GM19099 (cell line): ENCODE data around the gene RBM26.
A peak's percentile ranks its signal among the peaks of the same experiment; 100 is the strongest.

ENCODE experiments used
- POLR2A ChIP-seq: IDR thresholded peaks from 3 replicates; pipeline ENCODE4 v1.6.1; 2011; ENCODE audit warnings: low read depth; ENCODE audit not compliant: insufficient read length; ENCODE audit errors: extremely low read depth

The RBM26 gene, protein sequence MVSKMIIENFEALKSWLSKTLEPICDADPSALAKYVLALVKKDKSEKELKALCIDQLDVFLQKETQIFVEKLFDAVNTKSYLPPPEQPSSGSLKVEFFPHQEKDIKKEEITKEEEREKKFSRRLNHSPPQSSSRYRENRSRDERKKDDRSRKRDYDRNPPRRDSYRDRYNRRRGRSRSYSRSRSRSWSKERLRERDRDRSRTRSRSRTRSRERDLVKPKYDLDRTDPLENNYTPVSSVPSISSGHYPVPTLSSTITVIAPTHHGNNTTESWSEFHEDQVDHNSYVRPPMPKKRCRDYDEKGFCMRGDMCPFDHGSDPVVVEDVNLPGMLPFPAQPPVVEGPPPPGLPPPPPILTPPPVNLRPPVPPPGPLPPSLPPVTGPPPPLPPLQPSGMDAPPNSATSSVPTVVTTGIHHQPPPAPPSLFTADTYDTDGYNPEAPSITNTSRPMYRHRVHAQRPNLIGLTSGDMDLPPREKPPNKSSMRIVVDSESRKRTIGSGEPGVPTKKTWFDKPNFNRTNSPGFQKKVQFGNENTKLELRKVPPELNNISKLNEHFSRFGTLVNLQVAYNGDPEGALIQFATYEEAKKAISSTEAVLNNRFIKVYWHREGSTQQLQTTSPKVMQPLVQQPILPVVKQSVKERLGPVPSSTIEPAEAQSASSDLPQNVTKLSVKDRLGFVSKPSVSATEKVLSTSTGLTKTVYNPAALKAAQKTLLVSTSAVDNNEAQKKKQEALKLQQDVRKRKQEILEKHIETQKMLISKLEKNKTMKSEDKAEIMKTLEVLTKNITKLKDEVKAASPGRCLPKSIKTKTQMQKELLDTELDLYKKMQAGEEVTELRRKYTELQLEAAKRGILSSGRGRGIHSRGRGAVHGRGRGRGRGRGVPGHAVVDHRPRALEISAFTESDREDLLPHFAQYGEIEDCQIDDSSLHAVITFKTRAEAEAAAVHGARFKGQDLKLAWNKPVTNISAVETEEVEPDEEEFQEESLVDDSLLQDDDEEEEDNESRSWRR

GRCh38 chr13:79405831-79406596 is at the start of gene RBM26:
TSS of gene RBM26 (minus strand) at chr13:79406255. CDS start at chr13:79405774, 481 bp downstream.
- TF ChIP-seq POLR2A = peak; percentile 94

GRCh38 chr13:79455331-79455730 is 49.3 kb upstream of the RBM26 start:
- TF ChIP-seq POLR2A = no peak

DNA sequence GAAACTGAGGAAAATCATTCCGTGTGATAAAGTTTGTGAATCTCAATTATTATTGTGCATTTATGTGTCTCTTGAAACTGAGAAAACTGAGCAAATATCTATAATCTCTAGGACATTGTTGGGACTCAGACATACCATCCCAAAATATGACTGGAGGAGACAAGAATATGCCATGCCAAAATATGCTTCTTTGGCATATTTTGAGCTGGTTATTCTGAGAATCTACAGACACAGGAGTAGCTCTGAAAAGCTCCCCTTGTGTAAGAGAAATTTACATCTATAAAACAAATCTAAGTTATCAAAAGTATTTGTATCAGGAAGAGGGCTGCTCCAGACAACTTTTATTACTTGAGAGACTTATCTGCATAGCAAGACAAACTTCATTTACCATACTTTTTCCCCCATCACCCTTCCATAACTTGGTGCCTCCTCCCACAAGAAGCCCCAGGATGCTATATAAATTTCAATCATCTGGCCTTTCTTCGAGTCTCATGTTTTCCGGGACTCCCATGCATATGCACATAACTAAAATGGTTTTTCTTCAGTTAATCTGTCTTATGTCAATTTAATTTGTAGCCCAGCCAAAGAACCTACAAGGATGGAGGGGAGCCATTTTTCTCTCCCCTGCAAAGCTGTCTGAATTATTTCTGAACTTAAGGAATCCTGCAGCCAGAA is 46.3 kb upstream of the RBM26 start:
- TF ChIP-seq POLR2A = no peak

GRCh38 chr13:79451500-79451962 is 45.5 kb upstream of the RBM26 start:
- TF ChIP-seq POLR2A = no peak

DNA sequence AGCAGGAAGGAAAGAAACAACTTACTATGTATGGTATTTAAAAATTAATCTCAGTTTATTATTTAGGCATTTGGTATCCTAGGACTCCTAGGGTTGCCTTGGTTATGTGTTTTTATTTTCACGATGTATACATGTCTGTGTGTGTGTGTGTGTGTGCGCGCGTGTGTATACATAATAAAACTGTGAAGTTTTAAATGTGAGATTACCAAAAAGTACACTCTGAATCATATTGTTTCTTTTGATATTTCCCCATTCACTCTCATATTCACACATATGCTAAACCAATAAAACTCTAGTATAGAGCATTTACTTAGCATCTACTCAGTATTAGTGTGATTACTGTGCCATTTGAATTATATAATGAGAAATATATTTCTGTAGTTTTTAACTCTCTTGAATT is 44.1 kb upstream of the RBM26 start:
- TF ChIP-seq POLR2A = no peak

DNA sequence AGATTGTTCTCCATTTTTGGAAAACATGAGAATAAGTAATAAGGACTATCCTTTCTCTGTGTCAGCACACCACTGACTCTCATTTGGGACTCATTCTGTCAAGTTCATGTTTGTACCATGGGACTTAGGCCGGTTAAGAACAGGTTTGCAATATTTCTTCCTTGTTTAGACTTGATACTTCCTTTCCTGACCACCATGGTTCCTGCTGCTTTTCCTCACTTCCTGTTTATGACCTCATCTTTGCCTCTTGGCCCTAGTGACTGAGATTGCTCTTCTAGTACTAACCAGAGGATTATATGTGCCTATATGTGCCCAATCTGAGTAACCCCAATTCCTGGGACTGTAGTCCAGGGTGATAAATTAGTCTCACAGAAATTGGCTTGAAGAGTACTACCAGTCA is 42.4 kb upstream of the RBM26 start:
- TF ChIP-seq POLR2A = no peak

- no peak for TF ChIP-seq POLR2A
Observed at GRCh38 chr13:79447741-79448140, 41.7 kb upstream of the RBM26 start.

DNA sequence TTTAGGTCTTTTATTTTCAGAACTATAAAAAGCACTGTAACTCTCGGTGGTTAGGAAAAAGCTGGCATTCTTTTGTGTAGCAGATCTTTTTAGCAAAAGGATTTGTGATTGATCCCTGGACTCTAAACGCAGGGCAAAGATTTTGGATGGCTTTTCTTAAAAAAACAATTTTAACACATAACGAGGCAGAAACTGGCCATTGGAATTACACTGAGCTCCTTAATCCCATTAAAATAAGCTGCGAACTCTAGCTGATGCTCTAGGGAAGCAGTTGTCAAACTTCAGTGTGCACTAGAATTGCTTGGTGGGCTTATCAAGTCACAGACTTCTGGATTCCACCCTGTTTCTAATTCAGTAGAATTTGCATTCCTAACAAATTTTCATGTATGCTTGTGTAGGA is 41.1 kb upstream of the RBM26 start:
- no peak for TF ChIP-seq POLR2A

DNA sequence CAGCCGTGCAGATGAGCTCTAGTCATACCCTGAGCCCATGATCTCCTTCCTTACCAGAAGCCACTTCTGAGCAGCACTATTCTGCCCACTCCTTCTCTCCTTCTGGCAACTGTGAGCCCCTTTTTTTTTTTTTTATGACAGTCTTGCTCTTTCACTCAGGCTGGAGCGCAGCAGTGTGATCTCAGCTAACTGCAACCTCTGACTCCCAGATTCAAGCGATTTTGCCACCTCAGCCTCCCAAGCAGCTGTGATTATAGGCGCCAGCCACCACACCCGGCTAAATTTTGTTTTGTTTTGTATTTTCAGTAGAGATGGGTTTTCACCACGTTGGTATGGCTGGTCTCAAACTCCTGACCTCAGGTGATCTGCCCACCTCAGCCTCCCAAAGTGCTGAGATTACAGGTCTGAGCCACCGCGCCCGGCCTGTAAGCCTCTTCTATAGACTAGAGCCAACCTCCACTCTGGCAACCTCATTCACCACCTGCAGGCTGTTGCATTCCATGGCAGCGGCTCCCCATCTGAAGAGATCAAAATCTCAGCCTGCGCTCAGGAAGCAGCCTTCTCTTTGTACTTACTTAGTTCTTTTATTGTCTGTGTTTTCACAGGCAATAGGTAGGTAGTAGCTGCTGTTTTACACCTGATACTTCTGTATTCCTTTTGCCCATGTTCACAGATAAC is 40.1 kb upstream of the RBM26 start:
- no peak for TF ChIP-seq POLR2A

- no peak for TF ChIP-seq POLR2A
Observed at GRCh38 chr13:79442706-79443105, 36.7 kb upstream of the RBM26 start.

- no peak for TF ChIP-seq POLR2A
Observed at GRCh38 chr13:79442221-79442620, 36.2 kb upstream of the RBM26 start.

GRCh38 chr13:79440958-79441528 is 35.0 kb upstream of the RBM26 start:
- TF ChIP-seq POLR2A = no peak

- TF ChIP-seq POLR2A = no peak
Observed at GRCh38 chr13:79439275-79439674, 33.2 kb upstream of the RBM26 start.
